ENCODE measurements around the gene DGUOK.

DNA sequence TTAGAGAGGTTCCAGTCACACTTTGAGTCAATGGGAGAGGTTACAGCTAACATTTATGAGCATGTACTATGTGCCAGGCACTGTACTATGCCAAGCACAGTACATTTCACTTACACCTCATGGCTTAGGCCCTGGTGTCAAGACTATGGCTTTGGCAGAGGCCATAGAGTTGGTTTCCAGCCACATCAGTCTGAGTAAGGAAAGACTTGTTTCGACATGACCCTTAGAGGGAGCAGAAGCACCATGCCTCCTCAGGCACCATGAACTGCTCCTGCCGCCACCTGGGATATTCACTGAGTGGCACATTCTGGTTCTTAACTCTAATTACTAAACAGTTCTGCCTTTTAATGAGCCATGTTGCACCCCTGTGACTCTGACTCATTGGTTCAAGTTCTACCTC is 12.7 kb downstream of the DGUOK start:
- TF ChIP-seq POLR2AphosphoS5 (IDR thresholded peaks at IDR 0.05; ENCODE audit: low read depth, low read length) (no peak), POLR2A (IDR thresholded peaks at IDR 0.05; ENCODE audit: low read depth, low read length) (no peak), TAF1 (IDR thresholded peaks at IDR 0.05; ENCODE audit: borderline replicate concordance, low read depth, low read length) (no peak)

Measured in GM12892 (cell line).